ENCODE measurements around the gene MED12L. TPM values are rescaled to one million over a fixed set of nuclear protein-coding genes. Genes with fewer than 3 reads are reported as not detected.

MED12L gene
- total and polyA plus RNA-seq, 9 of the 15 experiments (the other 6 are each of a cell fraction or from before 2014, with no cell fraction given), result not detected

DNA sequence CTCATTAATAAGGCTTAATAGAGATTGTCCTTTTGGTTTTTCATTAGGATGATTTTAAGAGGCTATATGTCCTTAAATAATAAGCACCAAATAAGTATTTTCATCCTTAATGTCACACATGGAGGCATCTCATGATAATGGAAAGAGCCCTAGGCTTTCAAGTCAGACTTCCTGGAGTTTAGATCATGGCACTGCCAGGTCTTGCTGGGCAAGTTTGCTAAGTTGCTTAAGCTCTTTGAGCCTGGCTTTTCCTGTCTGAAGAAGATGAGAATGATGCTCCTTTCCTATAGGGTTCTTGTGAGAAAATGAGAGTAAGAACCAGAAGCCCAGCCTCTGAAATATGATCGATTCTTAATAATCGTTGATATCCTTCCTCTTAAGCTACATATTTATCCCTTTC, 322.5 kb downstream of the MED12L start (continued):
- TF ChIP-seq, protein P1, sequence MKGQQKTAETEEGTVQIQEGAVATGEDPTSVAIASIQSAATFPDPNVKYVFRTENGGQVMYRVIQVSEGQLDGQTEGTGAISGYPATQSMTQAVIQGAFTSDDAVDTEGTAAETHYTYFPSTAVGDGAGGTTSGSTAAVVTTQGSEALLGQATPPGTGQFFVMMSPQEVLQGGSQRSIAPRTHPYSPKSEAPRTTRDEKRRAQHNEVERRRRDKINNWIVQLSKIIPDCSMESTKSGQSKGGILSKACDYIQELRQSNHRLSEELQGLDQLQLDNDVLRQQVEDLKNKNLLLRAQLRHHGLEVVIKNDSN (CRISPR knock-in tag; IDR thresholded peaks at IDR 0.05), result no peak
- TF ChIP-seq FUS (optimal IDR thresholded peaks at IDR 0.05; ENCODE audit: low read depth, low read length) (no peak), PCBP2 (IDR thresholded peaks at IDR 0.05; ENCODE audit: low read depth, low read length, poor library complexity, severe bottlenecking) (no peak)

DNA sequence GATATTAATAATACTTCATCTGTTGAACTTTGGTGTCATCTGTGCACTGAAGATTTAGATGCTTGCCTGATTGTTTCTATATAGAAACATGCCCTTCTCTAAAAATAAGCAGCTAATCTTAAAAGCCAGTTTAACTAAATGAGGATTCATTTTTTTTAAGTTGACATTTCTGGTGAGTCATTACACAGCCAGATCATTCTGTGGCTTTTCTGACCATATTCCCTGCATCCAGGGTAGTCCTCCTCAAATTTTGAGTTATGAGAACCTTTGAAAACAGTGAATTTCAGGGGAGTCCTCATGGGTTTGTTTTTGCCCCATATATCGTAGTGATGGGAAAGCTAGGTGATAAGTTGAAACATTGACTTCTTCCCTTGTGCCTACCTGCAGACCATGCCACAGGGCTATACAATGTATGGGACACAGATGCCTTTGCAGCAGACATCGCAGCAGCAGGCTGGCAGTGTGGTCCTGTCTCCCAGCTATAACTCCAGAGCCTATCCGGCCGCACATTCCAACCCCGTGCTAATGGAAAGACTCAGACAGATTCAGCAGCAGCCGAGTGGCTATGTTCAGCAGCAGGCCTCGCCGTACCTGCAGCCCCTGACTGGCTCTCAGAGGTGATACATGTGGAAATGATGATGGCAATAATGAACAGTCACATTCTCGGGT, 325.6 kb downstream of the MED12L start:
- Histone ChIP-seq H3K9me3 (replicated peaks; ENCODE audit: control insufficient read depth, insufficient read depth, low read depth, low read length) (no peaks in the 10 kb centered on the region; the same call in 1 of the 2 replicates), H3K36me3 (ENCODE audit: control insufficient read depth, insufficient read depth, low read length) (no peaks in the 10 kb centered on the region), H3K27ac (ENCODE audit: extremely low read depth, low read depth, low read length) (no peak overlapping the region), H3K9me1 (ENCODE audit: control insufficient read depth, insufficient read depth, low read length) (no peaks in the 10 kb centered on the region), H3K9ac (ENCODE audit: insufficient read depth in 1 of 2, low read depth in 2 of 2, low read length in 2 of 2) (no peak overlapping the region), H3K4me1 (replicated peaks in 1 of 2; ENCODE audit: control insufficient read depth in 2 of 2, insufficient read depth in 2 of 2, low read length in 2 of 2) (no peaks in the 10 kb centered on the region), H3K4me2 (ENCODE audit: insufficient read depth, low read length) (no peak overlapping the region), H2AFZ (ENCODE audit: low read depth, low read length) (no peak overlapping the region), H4K20me1 (replicated peaks; ENCODE audit: control insufficient read depth, insufficient read depth, low read length) (no peaks in the 10 kb centered on the region), H3K27me3 (ENCODE audit: control insufficient read depth in 2 of 2, insufficient read depth in 2 of 2, low read length in 2 of 2) (peaks cover 0 to 5% of the 10 kb centered on the region in 2 experiments; a peak in 2 of 5 replicates), H3K79me2 (ENCODE audit: control insufficient read depth, insufficient read depth, low read length) (no peaks in the 10 kb centered on the region), H3K4me3 (no peak overlapping the region)
- FAIRE-seq (no peak), DNase-seq (ENCODE audit: extremely low read depth in 1 of 4, low spot score in 3 of 4) (no peak), ATAC-seq (no peak)
- intact Hi-C loops (cut with micrococcal nuclease), result no loop called here
- ChIA-PET POLR2A (no interaction called here), CTCF (ENCODE audit: low intra/inter-chr PET ratio) (no interaction called here)
- in situ Hi-C loops (cut with MboI), result no loop called here
- 2% methylated on average over 9 of the region's 9 CpGs for WGBS (ENCODE audit: insufficient coverage, low coverage, missing lambda C conversion rate)
- no TSS peak for BruUV-seq (replicated peaks)
- TF ChIP-seq HMBOX1 (IDR thresholded peaks at IDR 0.05), result no peak
- TF ChIP-seq NBN (IDR thresholded peaks at IDR 0.05; ENCODE audit: low read depth), result no peak
- TF ChIP-seq, protein P2, sequence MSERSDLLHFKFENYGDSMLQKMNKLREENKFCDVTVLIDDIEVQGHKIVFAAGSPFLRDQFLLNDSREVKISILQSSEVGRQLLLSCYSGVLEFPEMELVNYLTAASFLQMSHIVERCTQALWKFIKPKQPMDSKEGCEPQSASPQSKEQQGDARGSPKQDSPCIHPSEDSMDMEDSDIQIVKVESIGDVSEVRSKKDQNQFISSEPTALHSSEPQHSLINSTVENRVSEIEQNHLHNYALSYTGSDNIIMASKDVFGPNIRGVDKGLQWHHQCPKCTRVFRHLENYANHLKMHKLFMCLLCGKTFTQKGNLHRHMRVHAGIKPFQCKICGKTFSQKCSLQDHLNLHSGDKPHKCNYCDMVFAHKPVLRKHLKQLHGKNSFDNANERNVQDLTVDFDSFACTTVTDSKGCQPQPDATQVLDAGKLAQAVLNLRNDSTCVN (CRISPR knock-in tag; IDR thresholded peaks at IDR 0.05), result no peak
- no peak for TF ChIP-seq RBM39 (optimal IDR thresholded peaks at IDR 0.05; ENCODE audit: low read depth, low read length)
- no peak for TF ChIP-seq MECOM (CRISPR knock-in tag; IDR thresholded peaks at IDR 0.05)
- no peak for TF ChIP-seq GTF2F1 (IDR thresholded peaks at IDR 0.05; ENCODE audit: low read depth, low read length)
- TF ChIP-seq, protein P3, sequence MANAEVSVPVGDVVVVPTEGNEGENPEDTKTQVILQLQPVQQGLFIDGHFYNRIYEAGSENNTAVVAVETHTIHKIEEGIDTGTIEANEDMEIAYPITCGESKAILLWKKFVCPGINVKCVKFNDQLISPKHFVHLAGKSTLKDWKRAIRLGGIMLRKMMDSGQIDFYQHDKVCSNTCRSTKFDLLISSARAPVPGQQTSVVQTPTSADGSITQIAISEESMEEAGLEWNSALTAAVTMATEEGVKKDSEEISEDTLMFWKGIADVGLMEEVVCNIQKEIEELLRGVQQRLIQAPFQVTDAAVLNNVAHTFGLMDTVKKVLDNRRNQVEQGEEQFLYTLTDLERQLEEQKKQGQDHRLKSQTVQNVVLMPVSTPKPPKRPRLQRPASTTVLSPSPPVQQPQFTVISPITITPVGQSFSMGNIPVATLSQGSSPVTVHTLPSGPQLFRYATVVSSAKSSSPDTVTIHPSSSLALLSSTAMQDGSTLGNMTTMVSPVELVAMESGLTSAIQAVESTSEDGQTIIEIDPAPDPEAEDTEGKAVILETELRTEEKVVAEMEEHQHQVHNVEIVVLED (CRISPR knock-in tag; IDR thresholded peaks at IDR 0.05), result no peak
- no peak for TF ChIP-seq ZNF561 (CRISPR knock-in tag; conservative IDR thresholded peaks at IDR 0.05)
- TF ChIP-seq, protein P4, sequence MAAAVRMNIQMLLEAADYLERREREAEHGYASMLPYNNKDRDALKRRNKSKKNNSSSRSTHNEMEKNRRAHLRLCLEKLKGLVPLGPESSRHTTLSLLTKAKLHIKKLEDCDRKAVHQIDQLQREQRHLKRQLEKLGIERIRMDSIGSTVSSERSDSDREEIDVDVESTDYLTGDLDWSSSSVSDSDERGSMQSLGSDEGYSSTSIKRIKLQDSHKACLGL (CRISPR knock-in tag; IDR thresholded peaks at IDR 0.05; ENCODE audit: borderline replicate concordance, poor library complexity, severe bottlenecking), result no peak
- TF ChIP-seq MYNN (IDR thresholded peaks at IDR 0.05), result no peak
- no peak for TF ChIP-seq MYNN (CRISPR knock-in tag; IDR thresholded peaks at IDR 0.05)
- TF ChIP-seq THRAP3 (IDR thresholded peaks at IDR 0.05; ENCODE audit: borderline replicate concordance), result no peak
- TF ChIP-seq, protein P5, sequence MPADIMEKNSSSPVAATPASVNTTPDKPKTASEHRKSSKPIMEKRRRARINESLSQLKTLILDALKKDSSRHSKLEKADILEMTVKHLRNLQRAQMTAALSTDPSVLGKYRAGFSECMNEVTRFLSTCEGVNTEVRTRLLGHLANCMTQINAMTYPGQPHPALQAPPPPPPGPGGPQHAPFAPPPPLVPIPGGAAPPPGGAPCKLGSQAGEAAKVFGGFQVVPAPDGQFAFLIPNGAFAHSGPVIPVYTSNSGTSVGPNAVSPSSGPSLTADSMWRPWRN (IDR thresholded peaks at IDR 0.05; ENCODE audit: low read depth), result no peak

All from K562 (cell line).